Adrenal gland (tissue), 5 donors: ENCODE measurements around the gene HIP1R.

ENCODE experiments used
- CTCF ChIP-seq, 6 experiments: fragments of 450-650 bp in 4 of 6; fragments of 200-600 bp in 2 of 6; sonication (generic) in 1 of 6; IDR thresholded peaks; 1 replicate in 5 of 6; 2 replicates in 1 of 6; pipeline versions ENCODE4 v1.5.1 to v1.8.0; 2016 to 2021; ENCODE audit warnings: antibody characterized with exemption in 6 of 6, mild to moderate bottlenecking in 2 of 6, moderate library complexity in 1 of 6
- POLR2A ChIP-seq, 2 donors: fragments of 450-650 bp; IDR thresholded peaks; one replicate each; pipeline ENCODE4 v1.6.1; 2017; ENCODE audit warnings: antibody characterized with exemption in 2 of 2, mild to moderate bottlenecking in 2 of 2, moderate library complexity in 1 of 2
- donor health status: DM: no; HTN: no; CAD: no.

DNA sequence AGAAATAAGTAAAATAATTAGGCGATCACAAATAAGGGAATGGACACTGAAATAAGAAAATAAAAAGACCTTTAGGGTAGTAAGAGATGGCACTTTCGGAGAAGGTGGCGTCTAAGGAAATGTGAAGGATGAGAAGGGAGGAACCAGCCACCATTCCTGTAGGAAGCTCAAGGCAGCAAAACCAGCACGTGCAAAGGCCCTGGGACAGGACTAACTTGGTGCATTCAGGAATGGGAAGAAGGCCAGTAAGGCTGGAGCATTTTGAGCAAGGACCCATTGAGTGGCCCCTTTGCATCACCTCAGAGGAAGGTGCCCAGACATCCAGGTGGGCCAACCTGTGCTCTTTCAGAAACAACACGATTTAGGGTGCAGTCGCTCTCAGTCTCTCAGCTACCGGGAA, 61.4 kb downstream of the HIP1R start:
- TF ChIP-seq POLR2A (IDR thresholded peaks at IDR 0.05) (no peak), CTCF (IDR thresholded peaks at IDR 0.05) (no peak)
